NCI-H1436 treated with DMSO at 0.1 percent for 48 hours (cell line): ENCODE measurements around the gene TCP11.

Experiments
- DNase-seq: peaks from one replicate; lab custom pipeline; 2025; lab: John Stamatoyannopoulos, UW

Gene TCP11

DNA sequence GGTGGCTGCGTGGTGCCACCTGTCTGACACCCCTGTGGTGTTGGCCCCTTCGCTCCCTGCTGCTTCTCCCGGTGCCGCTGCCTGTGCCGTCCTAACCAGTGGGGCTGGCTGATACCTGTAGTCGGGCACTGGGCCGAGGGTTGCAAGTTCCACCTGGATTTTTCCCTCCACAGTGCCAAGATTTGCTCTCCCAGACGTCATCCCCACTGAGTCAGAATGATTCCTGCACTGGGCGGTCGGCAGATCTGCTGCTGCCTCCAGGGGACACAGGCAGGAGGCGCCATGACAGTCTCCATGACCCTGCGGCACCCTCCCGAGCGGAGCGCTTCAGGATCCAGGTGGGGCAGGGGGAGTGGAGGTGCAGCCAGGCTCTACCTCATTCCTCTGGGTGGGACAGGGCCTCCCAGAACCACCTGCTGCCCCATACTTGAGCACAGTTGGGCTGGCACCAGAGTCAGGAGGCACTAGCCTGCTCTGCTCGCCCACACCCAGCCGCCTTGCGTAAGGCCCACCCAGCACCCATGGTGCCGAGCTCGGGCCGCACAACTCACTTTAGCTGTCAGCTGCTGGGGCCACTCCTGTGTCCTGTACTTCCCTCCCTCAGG, 60.2 kb downstream of the TCP11 start:
- DNase-seq, result no peak

DNA sequence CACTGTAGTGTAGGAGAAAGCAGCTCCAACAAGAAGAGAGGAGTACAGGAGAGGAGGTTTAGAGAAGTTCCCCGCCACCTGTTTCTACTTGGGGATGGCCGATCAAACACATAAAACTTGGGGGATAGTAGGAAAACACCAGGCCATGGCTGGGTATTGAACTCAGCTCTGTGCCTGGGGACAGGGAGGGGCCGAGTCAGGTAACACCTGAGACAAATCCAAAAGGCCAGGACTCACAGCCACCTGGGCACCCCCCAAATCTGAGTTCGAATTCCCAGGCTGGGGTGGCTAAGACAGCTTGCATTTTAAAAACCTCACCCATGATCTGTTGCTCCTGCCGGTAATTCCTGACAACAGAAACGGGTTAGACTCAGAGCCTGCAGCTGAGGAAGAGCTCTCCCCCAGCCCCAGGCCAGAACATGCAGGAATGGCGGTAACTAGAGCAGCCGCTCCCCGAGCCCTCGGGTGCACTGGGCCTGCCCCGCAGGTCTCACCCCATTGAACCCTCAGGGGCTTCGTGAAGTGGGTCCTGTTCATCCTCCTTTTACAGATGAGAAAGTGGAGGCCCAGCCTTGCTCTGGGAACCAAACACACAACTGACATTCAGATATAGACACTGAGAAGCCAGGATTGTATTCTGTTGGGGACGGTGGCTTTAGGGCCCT, 61.0 kb downstream of the TCP11 start:
- no peak for DNase-seq

DNA sequence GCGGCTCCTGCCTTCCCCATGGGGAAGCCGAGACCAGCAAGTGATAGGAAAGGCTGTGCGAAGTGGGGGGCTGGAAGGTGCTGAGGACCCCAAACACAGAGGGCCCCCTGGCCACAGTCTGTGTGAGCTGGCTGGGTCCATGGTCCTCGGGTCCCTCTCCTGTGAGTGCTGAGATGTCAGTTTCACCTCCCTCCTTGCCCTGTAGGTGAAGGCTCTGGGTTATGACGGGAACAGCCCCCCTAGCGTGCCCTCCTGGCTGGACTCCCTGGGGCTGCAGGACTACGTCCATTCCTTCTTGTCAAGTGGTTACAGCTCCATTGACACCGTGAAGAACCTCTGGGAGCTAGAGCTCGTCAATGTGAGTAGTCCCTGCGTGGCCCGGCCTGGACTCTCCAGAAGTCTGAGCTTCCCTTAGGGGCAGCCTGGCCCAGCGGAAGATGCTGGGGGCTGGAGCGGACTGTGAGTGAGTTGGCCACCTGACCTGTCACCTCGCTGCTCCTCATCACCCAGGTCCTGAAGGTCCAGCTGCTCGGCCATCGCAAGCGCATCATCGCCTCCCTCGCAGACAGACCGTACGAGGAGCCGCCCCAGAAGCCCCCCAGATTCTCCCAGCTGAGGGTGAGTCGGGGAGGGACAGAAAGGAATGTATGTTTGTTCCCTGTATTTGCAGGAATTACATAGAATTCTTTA, 61.7 kb downstream of the TCP11 start:
- DNase-seq, result no peak

DNA sequence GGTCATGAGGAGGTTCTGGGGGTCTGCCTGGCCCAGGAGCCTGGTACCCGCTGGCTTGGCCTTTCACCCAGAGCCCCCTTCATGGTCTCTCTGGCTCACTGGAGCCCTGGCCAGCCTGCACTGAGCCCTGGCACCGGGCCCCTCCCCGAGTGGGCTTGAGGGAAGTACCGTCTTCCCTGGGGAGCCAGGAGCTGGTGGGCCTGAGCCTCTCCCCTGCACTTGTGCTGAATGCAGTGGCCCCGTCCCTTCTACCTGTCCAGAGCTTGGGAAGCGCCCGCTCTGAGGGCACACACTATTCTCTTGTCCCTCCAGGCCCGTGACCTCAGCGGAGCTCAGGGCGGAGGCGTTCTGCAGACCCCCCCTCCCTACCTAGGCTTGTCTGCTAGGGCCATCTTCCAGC, 62.2 kb downstream of the TCP11 start:
- no peak for DNase-seq

DNA sequence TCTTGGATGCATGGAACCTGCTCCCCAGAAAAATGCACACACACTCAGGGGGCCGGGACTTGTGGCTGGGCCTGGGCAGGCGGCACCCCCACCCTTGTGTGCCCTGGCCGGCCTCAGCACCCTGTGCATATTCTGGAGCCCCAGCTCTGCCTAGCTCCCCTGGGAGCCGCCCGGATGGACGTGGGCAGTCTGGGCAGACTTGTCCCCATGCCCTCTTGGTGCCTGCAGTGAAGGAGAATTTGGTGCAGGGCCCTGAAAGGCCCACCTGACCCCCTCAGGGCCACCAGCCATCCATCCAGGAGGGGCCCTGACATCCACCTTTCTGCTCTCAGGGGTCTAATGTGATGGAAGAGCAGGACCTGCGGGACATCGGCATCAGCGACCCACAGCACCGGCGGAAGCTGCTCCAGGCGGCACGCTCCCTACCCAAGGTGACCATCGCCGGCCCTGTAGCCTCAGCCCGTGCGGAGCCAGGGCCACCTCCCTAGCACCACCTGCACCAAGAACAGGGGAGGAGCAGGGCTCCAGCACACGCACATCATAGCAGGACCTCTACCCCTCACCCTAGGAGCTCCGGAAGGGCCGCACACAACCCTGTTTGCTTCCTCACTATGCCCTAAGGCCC, 62.8 kb downstream of the TCP11 start:
- no peak for DNase-seq

DNA sequence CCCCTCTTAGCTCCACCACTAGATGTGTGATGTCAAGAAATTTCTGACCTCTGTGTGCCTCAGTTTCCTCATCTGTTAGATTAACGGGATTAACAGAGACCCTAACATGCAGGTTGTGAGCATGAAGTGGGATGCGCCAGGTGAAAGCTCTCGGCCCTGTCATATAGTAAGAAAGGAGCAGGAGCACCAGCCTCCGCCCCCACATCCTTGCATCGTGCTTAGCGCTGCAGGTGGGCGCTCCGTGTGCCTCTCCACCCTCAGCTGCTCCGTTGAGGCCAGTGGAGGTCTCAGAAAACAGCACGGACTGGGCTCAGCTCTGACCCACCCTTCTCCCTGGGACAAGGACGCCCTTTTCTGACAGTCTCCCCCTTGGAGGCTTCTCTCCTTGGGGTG, 63.4 kb downstream of the TCP11 start:
- DNase-seq, result no peak

DNA sequence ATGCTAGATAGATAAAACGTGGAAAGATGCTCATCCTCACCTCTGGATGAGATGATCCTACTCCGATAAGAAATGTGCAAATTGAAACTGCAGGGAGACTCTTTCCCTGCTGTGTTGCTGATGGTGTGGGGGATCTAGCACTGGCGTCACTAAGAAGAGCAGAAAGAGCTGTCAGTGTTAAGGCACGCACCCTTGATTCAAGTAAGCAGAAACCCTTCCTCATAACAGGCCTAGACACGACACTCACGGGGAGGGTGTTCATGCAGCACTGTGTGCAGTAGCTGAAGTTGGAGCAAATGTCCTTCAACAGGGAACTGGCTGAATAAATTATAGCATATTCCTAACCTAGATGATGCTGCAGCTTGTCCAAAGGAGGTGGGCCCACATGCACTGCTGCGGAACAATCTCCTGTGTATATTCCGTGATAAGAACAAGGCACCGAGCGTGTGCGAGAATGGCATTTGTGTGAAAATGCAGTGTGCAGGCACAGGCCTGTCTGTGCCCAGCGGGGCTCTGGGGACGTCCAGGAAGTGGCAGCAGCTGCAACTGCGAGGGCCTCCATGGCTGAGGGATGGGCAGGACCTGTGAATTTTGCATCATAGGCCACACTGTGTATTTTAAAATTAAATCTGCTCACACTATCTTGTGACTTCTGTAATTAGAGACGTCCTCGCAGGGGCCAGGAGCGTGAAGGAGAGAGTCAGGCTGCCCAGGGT, 64.0 kb downstream of the TCP11 start:
- no peak for DNase-seq

DNA sequence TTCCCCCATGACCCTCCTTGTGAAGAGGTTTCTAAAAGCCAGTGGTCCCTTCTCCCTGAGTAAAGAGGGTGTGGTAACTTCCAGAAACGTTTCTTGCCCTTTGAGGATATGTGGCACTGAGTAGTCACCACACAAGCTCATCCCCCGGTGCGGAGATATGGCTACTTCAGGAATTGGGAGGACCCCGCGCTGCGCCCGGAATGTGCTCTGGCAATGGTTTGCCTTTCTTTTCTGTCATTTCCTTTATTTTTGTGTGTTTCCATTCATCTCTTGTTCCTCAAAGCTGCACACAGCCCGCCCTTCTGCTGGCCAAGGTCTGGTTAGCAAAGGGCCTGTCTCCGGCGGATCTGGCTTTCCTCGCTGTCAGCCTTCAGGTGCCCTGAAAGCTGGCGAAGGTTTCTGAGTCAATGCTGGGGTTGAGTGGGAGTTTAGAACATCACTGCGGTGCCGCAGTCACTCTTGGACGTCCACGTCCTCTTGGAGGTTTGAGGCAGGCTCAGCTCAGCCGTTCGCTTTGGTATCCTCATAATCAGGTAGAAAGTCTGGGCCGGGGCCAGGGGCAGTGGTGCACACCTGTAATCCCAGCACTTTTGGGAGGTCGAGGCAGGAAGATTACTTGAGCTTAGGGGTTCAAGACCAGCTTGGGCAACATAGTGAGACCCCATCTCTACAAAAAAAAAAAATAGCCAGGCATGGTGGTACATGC, 67.2 kb downstream of the TCP11 start:
- no peak for DNase-seq

DNA sequence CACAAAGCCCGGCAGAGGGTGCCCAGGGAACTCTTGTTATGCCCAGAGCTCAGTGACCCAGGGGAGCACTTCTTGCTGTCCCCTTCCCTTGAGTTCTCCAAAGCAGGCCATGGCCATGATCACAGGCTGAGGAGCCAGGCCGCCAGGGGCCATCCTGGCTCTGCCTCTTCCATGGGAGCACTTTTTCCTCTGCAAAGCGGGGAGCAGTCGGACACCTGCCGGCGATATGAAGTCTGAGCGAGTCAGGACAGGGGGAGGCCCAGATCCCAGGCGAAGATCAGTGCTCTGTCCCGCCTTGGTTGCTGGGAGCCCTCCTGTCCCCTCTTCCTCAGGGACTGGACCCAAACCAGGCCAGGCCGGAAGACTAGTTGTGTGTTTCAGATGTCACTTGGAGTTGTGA, 67.9 kb downstream of the TCP11 start:
- DNase-seq, result no peak

DNA sequence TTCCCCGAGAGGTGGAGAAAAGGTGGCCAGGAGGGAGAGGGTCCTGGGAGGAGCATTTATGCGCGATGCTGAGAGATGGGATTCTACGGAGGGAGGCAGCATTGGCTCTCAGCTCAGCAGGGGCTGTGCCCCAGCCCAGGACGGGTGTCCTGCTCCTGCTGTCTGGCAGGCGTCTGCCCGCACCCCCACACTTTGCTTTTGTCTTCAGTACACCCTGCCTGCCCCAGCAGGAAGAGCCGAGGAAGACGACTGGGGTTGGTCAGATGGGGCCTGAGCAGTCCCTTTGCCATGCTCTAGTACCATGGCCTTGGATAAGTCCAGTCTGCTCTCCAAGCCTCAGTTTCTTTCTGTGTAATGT, 68.5 kb downstream of the TCP11 start:
- DNase-seq, result no peak

DNA sequence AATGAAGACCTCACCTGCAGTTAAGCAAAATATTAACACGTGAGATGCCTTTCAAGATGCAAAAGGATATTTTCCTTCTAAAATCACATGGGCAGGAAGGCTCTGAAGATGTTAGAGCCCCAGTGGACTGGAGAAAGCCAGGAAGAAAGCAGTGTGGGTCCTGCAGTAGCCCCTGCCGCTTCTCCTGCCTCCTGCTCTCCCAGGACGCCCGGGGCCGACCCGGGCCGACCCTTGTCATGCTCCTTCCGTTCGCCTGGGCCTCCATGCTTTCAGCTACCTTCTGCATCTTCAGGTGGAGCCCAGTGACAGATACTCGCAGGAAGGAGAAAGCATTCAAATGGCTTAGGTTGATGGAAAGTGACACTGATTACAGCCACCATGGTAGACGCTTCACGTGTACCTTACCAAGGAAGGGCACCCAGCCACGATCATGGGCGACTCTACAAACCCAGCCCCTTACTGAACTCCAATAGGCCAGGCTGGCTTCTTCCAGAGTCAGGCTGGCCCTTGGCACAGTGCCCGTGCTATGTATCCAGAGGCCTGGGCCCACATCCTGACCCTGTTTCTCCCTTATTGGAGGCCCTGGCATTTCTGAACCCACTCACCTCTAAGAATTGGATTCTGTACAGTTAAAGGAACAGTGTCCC, 69.0 kb downstream of the TCP11 start:
- DNase-seq, result no peak

DNA sequence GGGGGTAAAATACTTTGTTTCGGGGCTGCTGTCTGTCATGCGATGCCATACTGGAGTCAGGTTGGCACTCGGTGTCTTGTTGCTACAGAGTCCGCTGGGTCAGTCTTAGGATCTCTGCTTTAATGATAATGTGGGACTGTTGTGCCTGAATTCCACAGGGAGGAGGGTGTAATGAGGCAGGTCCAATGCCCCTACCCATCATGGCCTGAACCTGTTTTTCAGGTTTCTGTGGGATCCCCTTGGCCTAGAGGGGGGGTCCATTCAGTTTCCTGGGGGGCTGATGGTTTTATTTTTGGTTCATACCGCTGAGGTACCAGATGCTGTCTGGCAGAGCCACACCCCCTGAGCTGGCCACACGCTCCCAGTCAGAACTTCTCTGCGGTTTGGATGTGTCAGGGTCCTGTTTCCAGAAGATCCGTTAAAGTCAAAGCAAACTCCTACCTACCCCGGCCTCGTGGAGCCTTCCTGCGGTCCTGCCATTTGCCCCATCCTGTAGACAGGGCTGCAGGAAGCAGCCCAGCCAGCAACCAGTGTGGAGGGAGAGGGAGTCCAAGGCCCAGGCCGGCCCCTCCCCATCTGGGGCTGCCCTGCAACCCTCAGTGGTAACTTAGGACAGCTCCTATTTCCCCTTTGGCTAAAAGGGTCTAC, 69.7 kb downstream of the TCP11 start:
- DNase-seq, result no peak

DNA sequence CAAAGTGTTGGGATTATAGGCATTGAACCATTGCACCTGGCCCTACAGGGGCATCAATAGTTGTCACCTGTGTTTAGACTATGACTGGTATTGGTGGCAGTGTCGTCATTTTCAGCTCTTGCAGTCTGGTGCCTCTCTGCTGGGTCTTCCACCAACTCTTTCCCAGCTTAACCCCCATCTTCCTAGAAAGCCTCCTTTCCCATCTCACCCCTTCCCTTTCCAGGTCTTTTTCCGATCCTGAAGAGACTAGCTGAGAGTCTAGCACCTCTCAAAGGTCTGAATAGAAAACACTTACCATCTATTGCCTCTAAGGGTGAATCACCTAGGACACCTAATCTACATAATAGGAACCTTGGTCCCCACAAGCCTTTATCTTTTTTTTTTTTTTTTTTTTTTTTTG, 71.0 kb downstream of the TCP11 start:
- no peak for DNase-seq

DNA sequence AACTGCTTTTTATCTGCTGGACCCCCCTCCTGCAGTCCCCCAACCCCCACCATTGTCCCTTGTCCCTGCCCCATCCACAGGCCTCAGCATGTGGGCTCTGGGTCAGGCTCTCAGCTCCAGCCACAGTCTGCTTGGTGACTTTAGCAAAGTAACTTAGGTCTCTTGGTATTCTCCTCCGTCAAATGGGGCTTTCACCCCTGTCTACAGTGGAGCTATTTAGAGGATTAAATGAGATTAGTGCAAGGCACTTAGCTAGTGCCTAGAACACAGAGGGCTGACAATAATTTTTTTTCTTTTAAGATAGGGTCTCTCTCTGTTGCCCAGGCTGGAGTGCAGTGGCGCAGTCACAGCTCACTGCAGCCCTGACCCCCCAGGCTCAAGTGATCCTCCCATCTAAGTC, 71.9 kb downstream of the TCP11 start:
- DNase-seq, result no peak

DNA sequence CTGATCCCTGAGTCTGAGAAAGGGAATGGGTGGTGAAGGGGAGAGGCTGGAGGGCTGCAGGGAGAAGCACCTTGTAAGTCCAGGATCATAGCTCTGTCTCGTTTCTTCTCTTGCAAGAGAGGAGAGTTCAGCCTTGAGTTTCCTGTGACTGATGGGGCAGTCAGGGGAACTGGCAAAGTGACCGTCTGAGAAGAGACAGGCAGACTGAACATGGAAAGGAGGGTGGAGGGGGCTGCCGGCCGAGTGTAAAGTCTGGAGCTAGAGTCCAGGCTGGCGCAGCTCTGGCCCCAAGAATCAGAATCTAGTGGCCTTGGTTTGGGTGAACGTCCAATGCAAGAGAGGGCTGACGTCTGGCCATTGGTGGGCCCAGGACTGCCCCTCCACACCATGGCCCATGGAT, 72.5 kb downstream of the TCP11 start:
- DNase-seq, result no peak

DNA sequence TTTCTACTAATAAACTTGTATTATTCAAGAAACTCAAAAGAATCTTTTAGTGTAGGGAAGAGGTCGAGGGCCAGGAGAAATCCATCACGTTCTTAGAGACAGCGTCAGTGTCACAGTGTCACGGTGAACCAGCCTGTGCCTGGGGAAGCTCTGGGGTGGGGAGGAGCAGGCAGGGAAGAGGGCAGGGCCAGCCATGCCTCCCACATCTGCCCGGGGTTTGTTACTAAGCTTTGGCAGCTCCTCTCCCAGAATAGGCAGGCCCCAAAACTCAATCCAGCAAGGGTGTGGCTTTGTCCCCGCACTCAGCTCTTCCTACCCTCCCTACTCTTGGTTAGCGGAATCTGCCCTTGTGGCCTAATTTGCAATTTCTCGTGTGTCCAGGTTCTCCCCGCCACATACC, 72.9 kb downstream of the TCP11 start:
- DNase-seq, result no peak
